Measurements from ENCODE around the gene ADAMTS17. TPM values are rescaled to one million over a fixed set of nuclear protein-coding genes. Genes with fewer than 3 reads are reported as not detected.

ADAMTS17 gene
- total RNA-seq, 1 donor from 2014 or later: 4.8 TPM

DNA sequence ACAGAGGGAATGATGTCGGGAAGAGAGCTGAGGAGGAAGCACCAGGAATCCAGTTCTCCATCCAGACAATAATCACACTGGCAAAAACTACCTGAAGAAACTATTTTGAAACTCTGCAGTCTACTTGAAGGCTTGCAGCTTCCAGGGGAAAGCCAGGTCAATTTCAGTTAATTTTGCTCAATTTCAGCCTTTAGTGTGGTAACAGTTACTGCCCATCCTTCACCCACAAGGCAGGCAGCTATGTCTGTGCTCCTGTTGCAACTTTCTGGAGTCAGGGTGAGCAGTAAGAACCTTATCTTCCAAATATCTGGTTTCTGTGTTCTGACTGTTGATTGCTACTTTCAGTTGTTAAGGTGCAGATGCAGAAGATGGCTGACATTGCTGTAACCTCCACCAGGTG is 221.7 kb downstream of the ADAMTS17 start:
- Mint-ChIP-seq H3K27me3 (ENCODE audit: unreplicated experiment) (no peaks in the 10 kb centered on the region), H3K27ac (ENCODE audit: unreplicated experiment) (no peak overlapping the region), H3K9me3 (ENCODE audit: unreplicated experiment) (peaks cover 27% of the 10 kb centered on the region), H3K4me1 (ENCODE audit: unreplicated experiment) (peaks cover under 1% of the 10 kb centered on the region), H3K36me3 (ENCODE audit: low read depth, unreplicated experiment) (peaks cover 41% of the 10 kb centered on the region), H3K4me3 (ENCODE audit: unreplicated experiment) (no peak overlapping the region)
- DNase-seq (ENCODE audit: low spot score): no peak
- TF ChIP-seq, protein P1, sequence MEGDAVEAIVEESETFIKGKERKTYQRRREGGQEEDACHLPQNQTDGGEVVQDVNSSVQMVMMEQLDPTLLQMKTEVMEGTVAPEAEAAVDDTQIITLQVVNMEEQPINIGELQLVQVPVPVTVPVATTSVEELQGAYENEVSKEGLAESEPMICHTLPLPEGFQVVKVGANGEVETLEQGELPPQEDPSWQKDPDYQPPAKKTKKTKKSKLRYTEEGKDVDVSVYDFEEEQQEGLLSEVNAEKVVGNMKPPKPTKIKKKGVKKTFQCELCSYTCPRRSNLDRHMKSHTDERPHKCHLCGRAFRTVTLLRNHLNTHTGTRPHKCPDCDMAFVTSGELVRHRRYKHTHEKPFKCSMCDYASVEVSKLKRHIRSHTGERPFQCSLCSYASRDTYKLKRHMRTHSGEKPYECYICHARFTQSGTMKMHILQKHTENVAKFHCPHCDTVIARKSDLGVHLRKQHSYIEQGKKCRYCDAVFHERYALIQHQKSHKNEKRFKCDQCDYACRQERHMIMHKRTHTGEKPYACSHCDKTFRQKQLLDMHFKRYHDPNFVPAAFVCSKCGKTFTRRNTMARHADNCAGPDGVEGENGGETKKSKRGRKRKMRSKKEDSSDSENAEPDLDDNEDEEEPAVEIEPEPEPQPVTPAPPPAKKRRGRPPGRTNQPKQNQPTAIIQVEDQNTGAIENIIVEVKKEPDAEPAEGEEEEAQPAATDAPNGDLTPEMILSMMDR (IDR thresholded peaks at IDR 0.05; ENCODE audit: unreplicated experiment): no peak

DNA sequence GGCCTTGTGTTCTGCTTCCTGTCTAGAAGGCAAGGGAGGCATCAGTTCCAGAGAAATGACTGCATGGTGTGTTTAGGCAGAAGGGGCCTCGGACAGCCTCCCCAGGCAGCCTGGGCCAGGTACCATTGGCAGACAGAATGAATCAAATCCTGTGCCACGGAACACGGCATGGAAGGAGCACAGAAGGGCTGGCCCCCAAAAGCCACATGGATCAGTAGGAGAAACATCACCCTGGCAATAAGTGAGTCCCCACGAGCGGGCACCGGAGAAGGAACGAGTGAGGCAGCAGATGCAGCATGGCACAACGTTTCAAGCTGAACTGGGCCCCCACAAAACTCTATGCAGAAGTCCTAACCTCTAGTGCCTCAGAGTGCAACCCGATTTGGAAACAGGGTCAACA is 223.2 kb downstream of the ADAMTS17 start:
- H3K27ac Mint-ChIP-seq (ENCODE audit: unreplicated experiment): no peak overlapping the region
- H3K36me3 Mint-ChIP-seq (ENCODE audit: low read depth, unreplicated experiment): peaks cover 41% of the 10 kb centered on the region
- peaks cover 12% of the 10 kb centered on the region for H3K4me1 Mint-ChIP-seq (ENCODE audit: unreplicated experiment)
- no peak for DNase-seq (ENCODE audit: low spot score)
- H3K4me3 Mint-ChIP-seq (ENCODE audit: unreplicated experiment): no peak overlapping the region
- H3K9me3 Mint-ChIP-seq (ENCODE audit: unreplicated experiment): peaks cover 27% of the 10 kb centered on the region
- peaks cover 5% of the 10 kb centered on the region for H3K27me3 Mint-ChIP-seq (ENCODE audit: unreplicated experiment)
- TF ChIP-seq, protein P1 (IDR thresholded peaks at IDR 0.05; ENCODE audit: unreplicated experiment): no peak

DNA sequence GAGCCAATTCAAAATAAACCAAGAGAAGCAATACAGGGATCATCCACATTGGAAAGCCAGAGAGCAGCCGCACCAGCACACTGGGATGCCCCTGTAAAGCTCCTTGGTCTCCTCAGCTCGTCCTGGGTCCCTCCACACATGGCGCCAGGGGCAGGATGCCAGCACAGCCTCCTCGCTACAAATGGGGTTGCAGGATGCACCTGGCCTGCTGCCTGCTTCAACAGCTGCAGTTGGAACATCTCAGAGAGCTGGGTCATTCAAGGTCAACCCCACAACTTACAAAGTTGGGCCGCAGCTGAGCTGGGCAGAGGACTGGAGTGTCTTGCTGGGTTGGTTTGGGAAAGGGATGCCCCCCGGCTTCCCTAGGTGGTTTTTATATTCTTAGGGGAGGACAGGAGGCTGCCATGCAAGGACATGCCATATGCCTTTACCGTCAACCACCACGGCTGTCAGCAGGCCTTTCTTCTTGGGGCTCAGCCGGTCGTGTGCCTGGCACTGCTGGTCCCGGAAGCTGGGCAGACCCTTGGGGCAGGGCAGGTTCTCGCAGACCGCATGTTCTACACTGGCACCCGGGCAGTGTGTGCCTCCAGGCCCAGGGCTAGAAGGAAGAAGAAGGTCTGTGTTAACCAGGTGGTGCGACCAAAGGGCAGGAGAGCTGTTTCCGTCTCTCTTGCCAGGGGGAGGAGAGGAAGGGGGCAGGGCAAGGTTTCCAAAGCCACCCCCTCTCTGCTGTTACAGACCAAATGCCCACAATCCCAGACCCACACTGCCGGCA is 225.2 kb downstream of the ADAMTS17 start:
- peaks cover 6% of the 10 kb centered on the region for H3K27me3 Mint-ChIP-seq (ENCODE audit: unreplicated experiment)
- H3K36me3 Mint-ChIP-seq (ENCODE audit: low read depth, unreplicated experiment): peaks cover 31% of the 10 kb centered on the region
- no peak overlapping the region for H3K4me3 Mint-ChIP-seq (ENCODE audit: unreplicated experiment)
- DNase-seq (ENCODE audit: low spot score): no peak
- peaks cover 18% of the 10 kb centered on the region for H3K4me1 Mint-ChIP-seq (ENCODE audit: unreplicated experiment)
- H3K9me3 Mint-ChIP-seq (ENCODE audit: unreplicated experiment): peaks cover 23% of the 10 kb centered on the region
- TF ChIP-seq, protein P1 (IDR thresholded peaks at IDR 0.05; ENCODE audit: unreplicated experiment): no peak
- no peak overlapping the region for H3K27ac Mint-ChIP-seq (ENCODE audit: unreplicated experiment)

- Mint-ChIP-seq H3K4me1 (ENCODE audit: unreplicated experiment) (peaks cover 27% of the 10 kb centered on the region), H3K36me3 (ENCODE audit: low read depth, unreplicated experiment) (peaks cover 26% of the 10 kb centered on the region), H3K4me3 (ENCODE audit: unreplicated experiment) (no peak overlapping the region), H3K9me3 (ENCODE audit: unreplicated experiment) (peaks cover 17% of the 10 kb centered on the region), H3K27ac (ENCODE audit: unreplicated experiment) (no peak overlapping the region), H3K27me3 (ENCODE audit: unreplicated experiment) (peaks cover 6% of the 10 kb centered on the region)
- no peak for DNase-seq (ENCODE audit: low spot score)
- TF ChIP-seq, protein P1 (IDR thresholded peaks at IDR 0.05; ENCODE audit: unreplicated experiment): no peak
Measured at GRCh38 chr15:100115711-100116090, 226.1 kb downstream of the ADAMTS17 start.

- Mint-ChIP-seq H3K36me3 (ENCODE audit: low read depth, unreplicated experiment) (peaks cover 21% of the 10 kb centered on the region), H3K4me3 (ENCODE audit: unreplicated experiment) (no peak overlapping the region), H3K27ac (ENCODE audit: unreplicated experiment) (no peak overlapping the region)
Measured at GRCh38 chr15:100115066-100115710, 226.6 kb downstream of the ADAMTS17 start.

More at GRCh38 chr15:100115066-100115710, 226.6 kb downstream of the ADAMTS17 start:
- H3K4me1 Mint-ChIP-seq (ENCODE audit: unreplicated experiment): peaks cover 32% of the 10 kb centered on the region
- TF ChIP-seq, protein P1 (IDR thresholded peaks at IDR 0.05; ENCODE audit: unreplicated experiment): no peak
- DNase-seq (ENCODE audit: low spot score): no peak
- peaks cover 15% of the 10 kb centered on the region for H3K9me3 Mint-ChIP-seq (ENCODE audit: unreplicated experiment)
- peaks cover 6% of the 10 kb centered on the region for H3K27me3 Mint-ChIP-seq (ENCODE audit: unreplicated experiment)
